K562 treated with DMSO at 1 percent for 24 hours (cell line): ENCODE results near the gene TEAD1. TPM values are rescaled to one million over a fixed set of nuclear protein-coding genes. Genes with fewer than 3 reads are reported as not detected.

Source experiments
- total RNA-seq: library from RNA; unstranded; fragments of 300-600 nt; gene quantifications from 2 replicates; pipeline ENCODE4 v1.2.3, GENCODE V29; 2022; ENCODE audit warnings: low read depth; ENCODE audit not compliant: insufficient read depth

Gene TEAD1
- 9.2 and 11.9 TPM in 2 replicates for total RNA-seq

GRCh38 chr11:12673924-12674570 lies at the start of gene TEAD1:
TEAD1 (plus strand) TSS chr11:12674421.

